SK-N-MC (cell line): Measurements from ENCODE around the gene CELA3A.

Source experiments
- DNase-seq: peaks from one replicate; pipeline ENCODE4 v3.0.0-alpha.2; 2011; ENCODE audit warnings: low read depth, low spot score
- H3K27ac ChIP-seq: fragments of 200-600 bp; sonication (generic); 2 replicates; pipeline ENCODE4 v1.5.1; 2016; ENCODE audit warnings: mixed run types
- H3K36me3 ChIP-seq: fragments of 200-600 bp; sonication (generic); 2 replicates; pipeline ENCODE4 v1.6.1; 2017; ENCODE audit warnings: antibody characterized with exemption, low read length, mixed read lengths; ENCODE audit not compliant: insufficient read depth
- H3K4me3 ChIP-seq: fragments of 200-600 bp; sonication (generic); 2 replicates; pipeline ENCODE4 v1.5.1; 2016
- H3K9ac ChIP-seq: fragments of 200-600 bp; sonication (generic); 2 replicates; pipeline ENCODE4 v1.8.0; 2017; ENCODE audit warnings: mixed run types, mixed read lengths; ENCODE audit not compliant: insufficient read length
- H3K9me3 ChIP-seq: fragments of 200-600 bp; sonication (generic); 2 replicates; pipeline ENCODE4 v1.6.1; 2017; ENCODE audit warnings: low read depth, mild to moderate bottlenecking, antibody characterized with exemption, low read length, moderate library complexity, mixed read lengths
- EZH2 ChIP-seq: fragments of 200-600 bp; sonication (generic); IDR thresholded peaks from one replicate; pipeline ENCODE4 v1.6.1; 2017; ENCODE audit warnings: antibody characterized with exemption
- FOXP2 ChIP-seq: optimal IDR thresholded peaks from 2 replicates; pipeline ENCODE3; 2011; ENCODE audit warnings: mild to moderate bottlenecking, moderate library complexity; ENCODE audit not compliant: insufficient read depth; ENCODE audit errors: extremely low read length, control extremely low read depth
- POLR2AphosphoS5 ChIP-seq: IDR thresholded peaks from 2 replicates; pipeline ENCODE4 v1.6.1; 2012; ENCODE audit warnings: mild to moderate bottlenecking, low read depth, low read length, borderline replicate concordance

The CELA3A gene

DNA sequence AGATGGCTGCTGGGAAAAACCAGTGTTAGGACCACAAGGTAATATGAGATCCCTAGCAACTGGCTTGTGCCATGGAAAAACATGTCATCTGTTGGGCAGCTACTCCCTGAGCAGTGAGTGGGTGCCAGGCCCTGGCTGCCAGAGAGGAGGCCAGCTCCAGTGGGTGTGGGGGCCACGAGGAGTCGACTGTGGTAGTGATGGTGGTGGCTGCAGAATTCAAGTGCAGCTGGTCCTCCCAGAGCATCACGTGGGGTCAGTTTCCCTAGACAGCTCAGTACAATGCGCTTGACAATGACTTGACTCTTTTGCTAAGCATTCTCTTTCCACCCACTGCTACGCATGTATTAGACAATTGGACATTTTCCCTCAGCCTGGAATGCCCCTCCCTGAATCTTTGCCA lies 36.6 kb downstream of the CELA3A start:
- H3K9me3 ChIP-seq = no peaks in the 10 kb centered on the region
- H3K9ac ChIP-seq = no peak overlapping the region
- H3K4me3 ChIP-seq = no peak overlapping the region
- H3K27ac ChIP-seq = peak overlapping the region; percentile 17; the same call in 1 of the 2 replicates
- H3K36me3 ChIP-seq = no peaks in the 10 kb centered on the region
- no peak for DNase-seq
- no peak for TF ChIP-seq POLR2AphosphoS5
- TF ChIP-seq FOXP2 = no peak
- TF ChIP-seq EZH2 = no peak

DNA sequence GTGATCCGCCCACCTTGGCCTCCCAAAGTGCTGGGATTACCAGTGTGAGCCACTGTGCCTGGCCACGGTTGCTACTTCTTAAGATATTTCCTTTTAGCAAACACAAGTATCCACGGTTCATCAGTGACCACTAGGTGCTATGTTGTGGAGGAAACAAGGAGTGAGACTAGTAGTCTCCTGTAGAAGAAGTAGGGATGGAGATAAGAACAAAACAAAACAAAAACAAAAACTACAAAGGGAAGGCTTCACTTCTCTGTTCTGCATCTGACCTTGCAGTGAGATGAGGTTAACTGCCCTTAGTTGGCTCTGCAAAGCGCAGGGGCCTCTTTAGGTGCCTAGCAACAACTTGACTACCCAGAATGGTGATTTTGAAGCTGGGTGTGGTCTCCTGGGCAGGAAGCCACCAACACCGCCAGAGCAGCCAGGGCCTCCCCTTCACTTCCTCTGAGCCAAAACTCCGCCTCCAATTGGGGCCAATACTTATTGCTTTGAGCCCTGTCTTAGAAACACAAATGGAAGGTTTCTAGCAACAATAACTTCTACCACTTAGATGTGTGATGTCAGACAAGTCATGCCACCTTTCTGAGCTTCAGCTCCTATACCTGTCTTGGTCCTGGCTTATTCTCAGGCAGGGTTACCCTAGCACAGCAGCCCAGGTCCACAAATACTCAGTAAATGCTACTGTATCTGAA lies 38.3 kb downstream of the CELA3A start:
- peak; percentile 40 for DNase-seq
- Histone ChIP-seq H3K4me3 (peak overlapping the region; percentile 55), H3K36me3 (no peaks in the 10 kb centered on the region), H3K27ac (peak overlapping the region; percentile 40), H3K9me3 (no peaks in the 10 kb centered on the region), H3K9ac (peak overlapping the region; percentile 28)
- TF ChIP-seq FOXP2 (no peak), POLR2AphosphoS5 (peak; percentile 49; the same call in 1 of the 2 replicates)

GRCh38 chr1:22040286-22040623 lies 38.8 kb downstream of the CELA3A start:
- Histone ChIP-seq H3K36me3 (no peaks in the 10 kb centered on the region), H3K9me3 (no peaks in the 10 kb centered on the region), H3K9ac (peak overlapping the region; percentile 28), H3K4me3 (peak overlapping the region; percentile 55), H3K27ac (peak overlapping the region; percentile 40)
- TF ChIP-seq EZH2 (no peak), FOXP2 (no peak), POLR2AphosphoS5 (no peak)
- no peak for DNase-seq

DNA sequence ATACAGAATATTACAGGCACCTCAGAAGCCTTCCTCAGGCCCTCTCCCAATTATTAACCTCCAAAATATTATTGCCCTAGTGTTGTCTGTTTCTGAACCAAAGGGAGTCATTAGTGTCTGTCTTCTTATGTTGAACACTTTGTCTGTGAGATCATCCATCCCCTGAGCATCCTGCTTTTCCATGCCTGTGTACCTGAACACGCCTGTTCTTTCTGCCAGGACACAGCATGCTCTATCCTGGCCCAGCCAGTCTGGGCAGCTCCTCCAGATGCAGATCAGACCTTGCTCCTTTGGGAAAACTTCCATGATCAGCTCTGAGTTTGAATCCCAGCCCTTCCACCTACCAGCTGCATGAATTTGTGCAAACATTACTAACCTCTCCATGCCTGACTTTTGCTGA lies 40.0 kb downstream of the CELA3A start:
- TF ChIP-seq EZH2 = no peak
- TF ChIP-seq POLR2AphosphoS5 = no peak
- TF ChIP-seq FOXP2 = no peak
- Histone ChIP-seq H3K36me3 (no peaks in the 10 kb centered on the region), H3K9me3 (no peaks in the 10 kb centered on the region), H3K27ac (no peak overlapping the region), H3K4me3 (no peak overlapping the region), H3K9ac (no peak overlapping the region)
- no peak for DNase-seq

GRCh38 chr1:22043198-22043769 lies 41.8 kb downstream of the CELA3A start:
- H3K36me3 ChIP-seq = no peaks in the 10 kb centered on the region
- DNase-seq = no peak
- no peak overlapping the region for H3K27ac ChIP-seq
- H3K9ac ChIP-seq = no peak overlapping the region
- H3K4me3 ChIP-seq = no peak overlapping the region
- no peak for TF ChIP-seq POLR2AphosphoS5
- TF ChIP-seq FOXP2 = no peak
- no peak for TF ChIP-seq EZH2
- no peaks in the 10 kb centered on the region for H3K9me3 ChIP-seq

DNA sequence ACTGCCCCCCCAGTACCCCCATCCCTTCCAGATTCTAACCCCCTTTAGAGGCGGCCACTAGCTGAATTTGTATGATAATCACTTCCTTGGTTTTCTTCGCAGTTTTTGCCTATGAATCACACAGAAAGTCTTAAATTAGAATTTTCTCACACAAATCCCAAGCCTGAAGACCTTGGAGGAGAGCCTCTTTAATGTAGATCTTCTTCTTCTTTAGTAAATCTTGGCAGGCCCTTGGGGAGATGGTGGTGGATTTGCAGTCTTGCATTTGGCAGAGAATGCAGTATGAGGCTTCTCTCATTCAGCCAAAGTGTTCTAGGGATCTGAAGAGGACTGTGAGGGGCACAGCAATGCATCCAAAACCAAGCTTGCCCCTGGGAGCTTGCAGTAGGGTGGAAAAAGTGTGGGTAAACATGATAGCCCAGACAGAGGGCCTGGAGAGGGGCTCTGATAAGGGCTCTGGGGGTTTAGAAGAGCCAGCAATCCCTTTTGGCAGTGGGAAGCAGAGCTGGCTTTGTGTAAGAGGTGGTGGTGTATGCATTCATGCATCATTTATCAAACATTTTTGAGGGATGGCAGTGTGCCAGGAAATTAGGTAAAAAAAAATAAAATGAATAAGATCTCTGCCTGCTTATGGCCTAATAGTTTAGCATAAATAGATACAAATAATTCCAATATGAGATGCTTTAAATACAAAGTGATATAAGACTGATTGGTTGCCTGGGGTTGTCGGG lies 43.4 kb downstream of the CELA3A start:
- TF ChIP-seq EZH2 (no peak), FOXP2 (no peak), POLR2AphosphoS5 (no peak)
- peak overlapping the region; percentile 8 for H3K9ac ChIP-seq

DNA sequence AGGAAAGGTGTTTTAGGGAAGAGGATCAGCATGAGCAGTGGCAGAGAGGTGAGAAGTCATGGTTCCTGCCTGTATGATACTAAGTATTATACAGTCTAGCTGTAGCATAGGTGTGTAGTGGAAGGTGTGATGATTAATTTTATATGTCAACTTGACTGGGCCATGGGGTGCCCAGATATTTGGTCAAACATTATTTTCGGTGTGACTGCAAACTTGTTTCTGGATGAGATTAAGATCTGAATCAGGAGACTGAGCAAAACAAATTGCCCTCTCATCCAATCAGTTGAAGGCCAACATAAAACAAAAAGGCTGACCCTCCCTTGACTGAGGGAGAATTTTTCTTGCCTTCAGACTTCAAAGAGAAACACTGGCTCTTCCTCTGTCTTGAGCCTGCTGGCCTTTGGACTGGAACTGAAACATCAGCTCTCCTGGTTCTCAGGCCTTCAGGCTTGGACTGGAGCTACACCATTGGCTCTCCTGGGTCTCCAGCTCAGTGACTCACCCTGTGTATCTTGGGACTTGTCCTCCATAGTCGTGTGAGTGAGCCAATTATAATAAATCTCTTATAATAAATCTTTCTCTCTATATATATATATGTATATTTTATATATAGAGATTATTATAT lies 44.3 kb downstream of the CELA3A start:
- no peak overlapping the region for H3K9ac ChIP-seq
- no peak overlapping the region for H3K4me3 ChIP-seq
- no peaks in the 10 kb centered on the region for H3K36me3 ChIP-seq
- TF ChIP-seq EZH2 (no peak), POLR2AphosphoS5 (no peak), FOXP2 (no peak)
- H3K9me3 ChIP-seq = no peaks in the 10 kb centered on the region
- no peak overlapping the region for H3K27ac ChIP-seq
- DNase-seq = no peak

More for the DNA sequence above, 43.4 kb downstream of the CELA3A start:
- Histone ChIP-seq H3K9me3 (no peaks in the 10 kb centered on the region), H3K4me3 (peak overlapping the region; percentile 39; the same call in 1 of the 2 replicates), H3K27ac (peak overlapping the region; percentile 65), H3K36me3 (no peaks in the 10 kb centered on the region)
- DNase-seq = peak; percentile 52
